GM21723 (cell line): ENCODE measurements around the gene CXCL12.

ENCODE experiments used
- ATAC-seq: cut with Tn5 transposase; IDR thresholded peaks from one replicate; pipeline ENCODE4 v1.9.1; 2021; ENCODE audit warnings: mild to moderate bottlenecking, moderate library complexity; ENCODE audit not compliant: unreplicated experiment

CXCL12 gene

DNA sequence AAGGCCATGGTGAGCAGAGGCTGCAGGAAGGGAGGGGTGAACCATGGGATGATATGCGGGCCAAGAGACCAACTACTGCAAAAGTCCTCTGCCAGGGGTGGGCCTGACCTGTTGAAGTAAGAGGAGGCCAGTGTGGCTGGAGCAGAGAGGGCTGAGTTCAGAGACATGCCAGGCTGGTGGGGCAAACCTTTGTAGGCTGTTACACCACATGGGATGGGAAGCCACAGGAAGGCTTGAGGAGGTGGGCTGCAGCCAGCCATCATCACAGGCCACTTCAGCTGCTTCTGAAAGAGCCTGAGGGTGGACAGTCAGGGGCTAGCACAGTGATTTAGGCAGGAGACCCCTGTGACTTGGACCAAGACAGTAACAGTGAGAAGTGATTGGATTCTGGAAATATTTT is 20.3 kb downstream of the CXCL12 start:
- ATAC-seq: no peak

DNA sequence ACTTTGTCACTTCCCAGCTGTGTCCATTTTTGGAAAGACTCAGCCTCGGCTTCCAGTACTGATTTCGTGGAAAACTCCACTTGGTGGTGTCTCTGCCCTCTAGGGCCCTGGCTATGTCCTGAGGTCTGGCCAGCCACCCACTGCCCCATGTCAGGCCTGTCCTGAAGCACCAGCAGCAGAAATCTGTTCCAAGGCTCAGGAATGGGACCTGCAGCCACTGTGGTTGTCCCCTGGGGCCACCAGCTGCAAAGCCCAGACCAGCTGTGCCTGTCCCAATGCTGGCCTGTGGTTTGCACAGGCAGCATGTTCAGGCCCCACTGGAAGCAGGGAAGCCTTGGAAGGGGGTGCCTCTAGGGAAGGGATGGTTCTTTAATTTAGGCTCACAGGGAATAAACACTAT is 21.2 kb downstream of the CXCL12 start:
- no peak for ATAC-seq

DNA sequence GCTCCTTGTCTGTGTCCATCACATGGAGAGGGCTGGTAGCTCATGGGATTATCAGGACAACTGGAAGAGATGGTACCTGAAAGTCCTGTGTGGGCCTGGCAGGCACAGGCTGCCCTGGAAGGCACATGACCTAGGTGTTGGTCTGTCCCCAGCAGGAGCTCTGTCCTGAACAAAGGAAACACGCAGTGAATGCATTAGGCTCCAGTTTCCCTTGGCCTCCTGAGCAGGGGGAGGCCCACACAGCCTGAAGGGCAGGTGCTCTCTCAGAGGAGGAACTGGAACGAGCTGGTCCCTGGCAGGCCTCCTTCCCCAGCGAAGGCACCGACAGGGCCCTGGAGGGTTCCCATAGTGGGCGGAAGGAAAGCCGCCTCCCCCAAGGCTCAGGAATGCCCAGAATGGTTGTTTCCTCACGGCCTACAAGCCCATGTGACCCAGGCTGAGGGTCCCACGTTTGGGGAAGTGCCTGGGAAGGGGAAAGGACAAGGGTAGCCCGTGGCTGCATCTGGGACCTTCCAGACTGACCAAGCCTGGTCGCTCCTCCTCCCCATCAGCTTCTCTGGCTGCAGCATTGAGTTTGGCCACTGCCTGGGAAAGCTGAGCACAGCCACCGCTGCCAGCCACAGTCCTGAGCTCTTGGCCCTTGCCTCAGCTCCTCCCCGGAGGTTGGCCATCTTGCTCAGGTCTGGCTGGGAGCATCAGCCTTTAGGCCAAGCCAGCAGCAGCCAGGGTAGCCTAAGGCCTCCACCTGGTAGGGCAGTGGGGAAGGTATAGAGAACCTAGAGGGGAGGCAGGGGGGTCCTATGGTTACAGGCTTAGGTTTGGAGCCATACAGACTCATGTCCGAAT is 21.8 kb downstream of the CXCL12 start:
- no peak for ATAC-seq

DNA sequence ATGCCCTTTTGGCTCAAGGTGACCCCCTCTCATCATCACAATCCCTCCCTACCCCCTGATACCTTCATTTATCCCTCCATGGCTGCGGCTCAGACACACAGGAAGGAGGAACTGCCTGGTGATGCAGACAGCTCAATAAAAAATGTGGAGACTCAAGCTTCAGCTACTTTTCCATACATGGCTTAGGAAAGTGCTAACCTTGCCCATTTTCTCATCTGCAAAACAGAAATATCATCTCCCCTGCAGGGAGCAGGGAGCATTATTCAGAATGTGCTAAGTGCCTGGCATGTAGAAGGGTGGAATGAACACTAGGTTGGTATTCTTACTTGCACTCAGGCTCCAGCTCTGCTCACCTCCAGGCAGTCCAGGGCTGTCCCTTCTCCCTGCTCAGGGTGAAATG is 23.8 kb downstream of the CXCL12 start:
- ATAC-seq: no peak

DNA sequence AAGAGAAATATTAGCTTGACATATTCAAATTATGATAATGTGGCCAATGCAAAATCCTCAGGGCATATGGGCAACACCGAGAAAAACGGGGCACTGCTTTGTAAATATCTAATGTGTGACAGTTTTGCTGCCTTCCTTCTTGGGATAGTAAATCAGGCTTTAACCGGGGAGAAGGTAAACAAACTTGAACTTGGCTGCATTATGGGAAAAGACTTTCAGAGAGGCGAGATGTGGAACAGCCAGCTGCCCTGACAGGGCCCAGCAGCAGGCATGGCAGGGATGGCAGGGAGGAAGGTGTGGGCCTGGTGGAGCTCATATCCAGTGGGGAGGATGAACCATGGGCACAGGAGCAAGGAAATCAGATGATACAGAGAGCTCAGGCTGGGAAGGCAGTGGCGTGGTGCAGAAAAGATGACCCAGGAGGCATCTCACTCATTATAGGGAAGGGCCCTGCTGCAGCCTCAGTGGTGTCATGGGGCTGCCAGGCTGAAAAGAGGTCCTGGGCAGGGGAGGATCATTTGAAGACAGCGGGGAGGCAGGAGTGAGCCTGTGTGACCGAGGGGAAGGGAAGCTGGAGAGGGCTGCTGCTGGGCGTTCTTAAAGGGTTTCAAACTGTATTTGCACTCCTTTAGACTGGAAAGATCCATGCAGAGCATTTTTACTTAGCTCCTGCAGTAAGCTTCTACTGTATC is 26.7 kb downstream of the CXCL12 start:
- no peak for ATAC-seq

DNA sequence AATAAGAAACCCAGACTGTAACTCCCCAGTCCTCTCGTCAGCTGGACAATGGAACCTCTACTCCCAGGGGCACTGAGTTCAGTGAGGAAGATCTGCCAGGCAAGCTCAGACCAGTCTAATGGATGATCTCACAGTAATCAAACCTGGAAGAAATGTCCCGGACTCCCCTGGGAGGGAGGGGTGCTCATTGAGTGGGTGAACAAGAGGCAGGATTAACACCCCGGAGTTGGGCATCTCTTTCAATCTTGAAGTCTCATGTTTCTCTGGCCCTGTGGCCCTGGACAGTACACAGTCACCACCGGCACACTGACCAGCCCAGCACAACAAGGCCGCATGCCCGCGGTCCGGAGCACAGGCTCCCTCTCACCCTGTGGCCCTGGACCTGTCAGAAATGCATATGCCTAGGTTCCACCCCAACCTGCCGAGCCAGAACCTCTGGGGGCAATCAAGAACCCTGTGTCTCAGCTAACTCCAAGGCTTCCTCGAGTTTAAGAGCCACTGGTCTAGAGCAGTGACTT is 27.8 kb downstream of the CXCL12 start:
- ATAC-seq: no peak

DNA sequence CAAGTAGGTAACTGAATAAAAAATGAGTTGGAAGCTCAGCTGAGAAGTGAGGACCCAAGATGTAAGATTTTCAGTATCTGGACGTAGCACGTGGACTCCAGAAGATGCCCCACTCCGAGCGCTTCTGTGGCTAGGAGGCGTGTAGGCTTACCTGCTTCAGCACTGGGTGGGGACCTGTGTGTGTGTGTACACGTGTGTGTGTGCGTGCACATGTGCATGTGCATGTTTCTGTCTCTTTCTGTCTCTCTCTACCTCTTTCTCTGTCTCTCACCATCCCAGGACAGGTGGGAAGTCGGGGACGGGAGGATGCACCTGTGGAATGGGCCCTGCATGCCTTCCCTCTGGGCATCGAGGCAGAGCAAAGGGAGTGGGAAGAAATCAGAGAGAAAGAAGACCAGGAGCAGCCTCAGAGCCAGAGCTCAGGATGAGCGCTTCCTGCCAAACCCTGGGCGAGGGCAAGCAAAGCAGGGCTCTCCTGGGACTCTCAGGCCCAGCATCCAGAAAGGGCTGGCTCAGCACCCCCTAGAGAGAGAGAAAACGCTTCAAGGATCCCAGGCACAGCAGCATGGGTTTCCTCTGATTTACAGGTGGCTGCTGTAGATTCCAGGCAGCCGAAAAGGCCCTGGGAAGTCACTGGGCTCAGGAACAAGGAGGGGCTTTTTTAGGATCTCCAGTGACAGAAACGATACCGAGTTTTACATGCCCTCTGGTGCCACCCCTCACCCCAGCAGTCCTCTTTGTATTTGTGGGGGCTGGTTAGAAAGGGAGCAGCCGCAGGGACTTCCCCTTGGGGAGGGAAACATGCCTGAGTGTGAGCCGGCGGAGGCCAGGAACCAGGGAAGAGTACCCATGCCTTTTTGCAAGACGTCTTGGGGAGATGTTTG is 28.5 kb downstream of the CXCL12 start:
- no peak for ATAC-seq

DNA sequence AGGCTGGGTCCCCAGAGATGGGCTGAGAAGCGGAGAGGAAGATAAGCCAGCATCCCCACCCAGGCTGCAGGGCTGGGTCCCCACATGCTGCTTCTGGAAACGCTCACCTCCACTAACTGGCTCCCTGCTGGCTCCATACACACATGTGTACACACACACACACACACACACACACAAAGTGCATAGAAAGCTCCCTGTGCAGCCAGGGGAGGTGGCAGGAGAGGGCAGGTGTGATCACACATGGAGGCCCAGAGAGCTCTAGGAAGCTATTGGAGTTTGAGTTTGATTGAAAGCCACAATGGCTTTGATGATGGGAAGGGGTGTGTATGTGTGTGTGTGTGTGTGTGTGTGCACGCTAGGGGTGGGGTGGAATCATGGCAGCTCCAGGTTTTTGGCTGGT is 29.3 kb downstream of the CXCL12 start:
- no peak for ATAC-seq

DNA sequence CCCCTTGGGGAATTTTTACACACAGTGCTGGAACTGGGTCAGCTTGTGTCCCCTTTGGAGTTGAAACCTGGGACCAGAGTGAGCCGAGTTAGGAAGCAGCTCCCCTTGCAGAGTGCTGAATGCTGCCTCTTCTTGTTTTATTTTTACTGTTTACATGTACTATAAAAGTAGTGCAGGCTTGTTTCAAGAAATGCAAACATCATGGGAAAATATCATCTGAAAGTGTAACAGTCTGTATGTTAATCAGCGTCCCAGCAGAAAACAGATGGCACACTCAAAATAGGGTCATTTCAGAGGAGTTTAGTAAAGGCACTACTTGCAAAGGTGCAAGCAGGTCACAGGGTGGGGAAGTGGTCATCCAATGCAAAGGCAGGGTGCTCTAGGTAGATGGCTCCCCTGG is 30.1 kb downstream of the CXCL12 start:
- no peak for ATAC-seq

DNA sequence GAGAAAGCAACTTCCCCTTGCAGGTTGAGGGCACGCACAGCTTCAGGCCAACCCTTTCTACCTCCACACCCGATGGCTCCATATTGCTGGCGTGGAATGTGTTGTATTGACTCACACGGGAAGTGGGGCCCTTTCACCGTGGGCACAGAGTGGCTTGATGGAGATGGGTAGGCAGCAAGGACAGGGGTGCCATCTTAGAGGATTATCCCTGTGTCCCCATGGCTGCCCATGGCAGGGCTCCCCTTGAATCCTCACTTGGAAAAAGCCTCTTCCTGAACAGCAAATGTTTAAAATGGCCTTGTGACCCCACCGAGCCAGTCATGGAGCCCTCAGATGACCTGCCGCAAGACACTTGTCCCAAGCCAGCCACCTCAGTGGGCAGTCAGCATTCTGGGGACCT is 31.2 kb downstream of the CXCL12 start:
- no peak for ATAC-seq

DNA sequence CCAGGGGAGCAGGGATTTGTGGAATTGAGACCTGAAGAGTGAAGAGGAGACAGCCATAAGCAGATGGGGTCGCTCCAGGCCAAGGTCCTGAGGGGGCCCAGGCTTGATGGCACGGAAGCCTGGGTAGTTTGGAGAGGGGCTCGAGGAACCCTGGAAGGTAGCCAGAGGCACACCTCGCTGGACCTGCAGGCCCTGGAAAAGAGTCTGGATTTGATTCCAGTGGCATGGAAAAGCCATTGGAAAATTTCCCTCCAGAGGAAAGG is 31.8 kb downstream of the CXCL12 start:
- ATAC-seq: no peak

DNA sequence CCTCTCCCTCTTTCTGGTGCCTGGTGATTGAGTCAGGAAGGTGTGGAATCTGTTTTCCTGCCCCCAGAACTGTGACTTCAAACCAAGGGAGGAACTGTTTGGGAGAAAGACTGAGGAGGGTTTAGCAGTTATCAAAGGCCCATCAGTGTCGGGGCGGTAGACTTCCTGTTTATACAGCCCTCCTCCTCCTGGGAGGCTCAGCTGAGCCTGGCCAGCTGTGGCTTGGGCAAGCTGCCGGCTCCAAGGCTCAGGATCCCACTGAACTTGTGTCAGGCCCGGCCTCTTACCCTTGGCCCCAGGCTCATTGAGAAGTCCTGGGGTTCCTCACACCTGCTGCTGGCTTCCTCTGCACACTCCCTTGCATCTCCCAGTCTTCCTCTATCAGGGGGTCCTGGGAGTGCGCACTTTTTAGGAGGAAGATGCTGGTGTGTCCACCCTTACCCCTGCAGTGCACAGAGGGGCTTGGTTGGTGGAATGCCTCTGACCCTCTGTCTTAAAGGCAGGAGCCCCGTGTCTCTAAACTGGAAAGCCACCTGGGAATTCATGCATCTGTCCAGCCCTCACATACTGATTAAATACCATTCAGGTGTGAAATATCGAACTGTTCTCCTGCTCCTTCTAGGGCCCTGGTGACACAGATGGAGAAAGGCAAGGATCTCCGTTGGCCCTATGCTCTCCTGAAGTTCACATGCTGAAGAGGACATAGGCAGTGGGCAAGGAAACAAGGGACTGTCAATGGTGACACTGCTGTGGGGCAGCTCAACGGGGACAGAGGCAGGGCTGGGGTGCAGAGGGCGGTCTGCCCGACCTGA is 32.4 kb downstream of the CXCL12 start:
- no peak for ATAC-seq

DNA sequence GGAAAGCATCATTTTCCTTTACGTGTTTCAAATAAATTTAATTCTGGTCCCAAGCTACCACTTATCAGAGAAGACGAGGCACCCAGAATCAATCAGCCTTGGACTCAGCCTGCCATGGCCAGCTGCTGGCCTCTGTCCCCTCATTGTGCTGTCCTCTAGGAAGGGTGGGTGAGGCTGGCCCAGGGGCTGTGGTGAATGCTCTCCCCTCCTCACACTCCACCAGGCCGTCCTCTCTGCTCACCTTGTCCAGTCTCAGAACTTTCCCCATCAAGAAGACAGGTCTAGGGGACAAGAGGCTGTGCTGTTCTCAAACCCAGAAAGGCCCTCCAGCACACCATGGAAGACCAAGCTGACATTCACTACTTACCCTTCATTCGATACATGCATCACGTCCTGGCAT is 36.4 kb downstream of the CXCL12 start:
- no peak for ATAC-seq

DNA sequence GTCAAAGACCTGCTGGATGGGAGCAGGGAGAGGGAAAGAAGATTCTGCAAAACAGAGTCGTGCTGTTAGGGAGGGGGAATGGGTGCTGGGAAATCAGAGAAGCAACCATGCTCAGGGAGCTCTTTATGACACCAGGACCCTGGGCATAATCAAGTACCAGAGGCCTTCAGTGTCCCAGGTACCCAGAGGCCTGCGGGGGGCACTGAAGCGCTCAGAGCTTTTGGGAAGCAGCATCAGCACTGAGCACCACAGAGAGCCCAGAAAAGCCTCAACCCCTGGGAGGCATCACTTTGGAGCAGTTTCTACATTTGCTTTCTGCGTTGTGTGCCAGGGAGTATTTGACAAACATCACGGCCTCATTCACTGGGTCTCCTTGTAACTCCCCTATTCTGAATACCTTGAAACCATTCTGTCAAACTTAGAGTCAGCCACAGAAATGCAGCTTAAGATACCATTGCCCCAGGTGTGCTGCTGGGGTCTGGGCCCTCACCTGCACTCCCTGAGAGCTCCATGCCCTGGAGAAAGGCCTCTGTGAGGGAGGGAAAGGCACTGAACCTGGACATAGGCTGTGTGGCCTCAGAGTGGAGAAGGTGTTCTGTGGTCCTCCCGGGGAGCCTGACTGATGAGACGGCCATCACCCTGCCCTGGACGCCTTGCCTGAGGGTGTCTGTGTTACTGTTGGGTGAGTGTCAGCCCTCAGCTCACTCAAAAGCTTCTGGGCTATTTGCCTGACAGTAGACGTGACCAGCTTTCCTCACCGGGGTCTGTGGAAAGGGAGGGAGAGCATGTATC is 37.1 kb downstream of the CXCL12 start:
- no peak for ATAC-seq

DNA sequence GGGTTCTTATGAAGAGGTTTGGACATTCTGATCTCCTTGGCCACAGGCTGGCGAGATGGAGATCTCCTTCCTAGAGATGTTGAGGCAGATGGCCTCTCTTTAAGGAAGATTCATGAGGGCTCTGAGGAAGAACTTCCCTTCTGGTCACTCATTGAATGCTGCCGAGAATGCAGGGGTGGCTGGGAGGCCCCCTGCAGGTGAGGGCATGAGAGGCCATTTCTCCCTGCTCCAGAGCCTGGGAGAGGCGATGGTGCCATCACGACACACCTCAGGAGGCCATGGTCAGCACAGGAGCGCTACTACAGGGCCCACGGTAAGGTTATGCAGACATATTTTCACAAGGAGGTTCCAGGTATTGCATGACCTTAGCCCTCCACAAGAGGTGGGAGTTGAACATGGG is 40.2 kb downstream of the CXCL12 start:
- no peak for ATAC-seq

DNA sequence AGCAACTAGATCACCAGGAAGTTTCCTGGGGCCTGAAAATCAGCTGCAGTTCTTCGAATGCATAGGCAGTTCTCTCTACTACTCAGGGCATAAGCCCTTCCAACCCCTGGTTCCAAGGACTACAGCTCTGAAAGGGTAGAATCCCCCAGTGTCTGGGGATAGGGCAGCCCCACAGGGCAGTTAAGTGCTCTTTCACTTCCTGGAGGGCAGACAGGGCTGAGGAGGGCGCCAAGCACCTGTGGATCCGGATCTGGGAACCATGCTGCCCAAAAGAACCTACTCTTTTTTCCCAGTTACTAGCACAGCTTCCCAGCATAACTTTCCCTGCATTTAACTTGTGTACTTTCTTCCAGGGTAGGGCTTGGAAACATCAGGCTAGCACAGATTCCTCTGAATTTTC is 41.1 kb downstream of the CXCL12 start:
- ATAC-seq: no peak

DNA sequence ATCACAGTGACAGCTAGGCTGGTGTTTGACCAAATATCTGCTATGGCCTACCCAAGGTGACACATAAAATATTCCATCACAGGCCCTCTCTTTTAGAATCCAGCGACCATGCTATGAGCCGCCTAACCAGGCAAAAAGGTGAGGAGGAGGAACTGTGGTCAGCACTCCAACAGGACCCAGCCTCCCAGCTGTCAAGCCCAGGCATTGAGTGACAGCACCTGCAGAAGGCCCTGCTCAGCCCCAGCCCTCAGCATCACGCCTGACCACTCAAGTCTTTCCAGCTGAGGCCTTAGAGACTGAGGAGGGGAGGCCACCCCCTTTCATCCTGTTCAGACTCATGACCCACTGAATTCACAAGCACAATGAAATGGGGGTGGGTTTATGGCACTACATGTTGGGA is 43.0 kb downstream of the CXCL12 start:
- ATAC-seq: no peak

DNA sequence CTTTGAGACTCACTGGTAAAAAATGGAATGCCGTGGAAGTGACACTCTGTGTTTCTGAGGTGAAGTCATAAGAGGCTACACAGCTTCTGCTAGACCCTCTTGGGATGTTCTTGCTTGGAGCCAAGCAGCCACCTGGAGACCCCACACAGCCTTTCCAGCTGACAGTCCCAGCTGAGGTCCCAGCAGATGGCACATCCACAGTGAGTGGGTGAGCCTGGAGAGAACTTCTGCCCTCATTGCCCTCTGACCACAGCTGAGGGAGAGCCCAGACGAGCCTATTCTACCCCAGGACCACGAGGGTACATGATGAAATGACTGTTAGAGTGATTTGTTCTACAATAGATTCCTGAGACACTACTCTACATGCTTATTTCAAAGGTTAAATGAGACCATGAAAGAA is 44.3 kb downstream of the CXCL12 start:
- no peak for ATAC-seq

DNA sequence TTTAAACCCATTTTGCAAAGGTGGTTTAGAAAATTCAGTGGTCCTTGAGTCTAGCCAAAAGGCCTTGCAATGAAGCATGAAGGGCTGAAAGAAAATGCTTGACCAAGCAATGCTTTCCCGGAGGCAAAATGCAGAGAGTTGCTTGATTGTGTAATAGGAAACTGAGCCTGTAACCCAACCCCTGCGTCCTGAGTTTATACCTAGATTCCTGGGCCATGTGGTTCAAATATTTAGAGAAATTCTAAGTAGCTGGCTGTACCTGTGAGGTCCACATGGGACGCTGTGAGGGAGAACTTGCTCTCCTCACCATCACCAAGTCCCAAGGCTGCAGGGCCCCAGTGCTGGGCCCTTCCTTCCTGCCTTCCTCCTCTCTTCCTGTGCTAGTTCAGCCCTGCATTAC is 45.7 kb downstream of the CXCL12 start:
- no peak for ATAC-seq

DNA sequence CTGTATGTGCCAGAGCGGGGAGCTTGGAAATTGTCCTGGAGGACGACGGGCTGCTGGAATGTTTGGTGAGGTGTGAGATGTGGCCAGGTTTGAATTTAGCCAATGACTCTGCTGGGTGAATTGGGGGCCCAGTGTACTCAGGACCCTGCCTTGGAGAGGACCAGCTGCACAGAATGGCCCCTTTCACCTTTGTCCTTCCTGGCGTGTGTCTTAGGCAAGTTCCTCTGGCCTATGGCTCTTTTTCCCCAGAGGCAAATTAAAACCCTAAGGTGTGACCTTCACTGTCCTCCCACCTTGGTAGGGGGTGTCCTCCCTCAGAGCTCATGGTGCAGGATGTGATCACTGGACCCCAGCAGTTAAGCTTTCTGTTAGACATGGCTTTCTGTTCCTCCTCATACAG is 47.8 kb downstream of the CXCL12 start:
- ATAC-seq: no peak
